IgD-negative memory B cell (primary cell): ENCODE measurements around the gene FAM174A. TPM values are rescaled to one million over a fixed set of nuclear protein-coding genes. Genes with fewer than 3 reads are reported as not detected.
"Not testable (repeated sequence)": the region's sequence is repeated elsewhere in the genome, so short reads cannot be mapped to it uniquely, and the experiment has no call there.

Source experiments
- H3K27ac Mint-ChIP-seq, 3 donors: one replicate each; pipeline ENCODE4 v1.8.0; 2020 to 2022; ENCODE audit warnings: mild to moderate bottlenecking in 3 of 3, mixed read lengths in 3 of 3, moderate library complexity in 1 of 3
- H3K27me3 Mint-ChIP-seq: one replicate; pipeline ENCODE4 v1.8.0; 2021; ENCODE audit warnings: mixed read lengths
- H3K36me3 Mint-ChIP-seq: one replicate; pipeline ENCODE4 v1.8.0; 2020; ENCODE audit warnings: mild to moderate bottlenecking, mixed read lengths
- H3K4me1 Mint-ChIP-seq, 3 donors: one replicate each; pipeline ENCODE4 v1.8.0; 2020 to 2022; ENCODE audit warnings: mixed read lengths in 3 of 3, mild to moderate bottlenecking in 1 of 3
- H3K4me3 Mint-ChIP-seq, 4 donors: one replicate each; pipeline ENCODE4 v1.8.0; 2020 to 2022; ENCODE audit warnings: mild to moderate bottlenecking in 4 of 4, mixed read lengths in 4 of 4, moderate library complexity in 3 of 4
- H3K9me3 Mint-ChIP-seq, 3 donors: one replicate each; pipeline ENCODE4 v1.8.0; 2020 to 2021; ENCODE audit warnings: mixed read lengths in 3 of 3, mild to moderate bottlenecking in 1 of 3
- polyA plus RNA-seq: library from polyadenylated mRNA; unstranded; fragments of 300-500 nt; fragmentation: Illumina TruSeq; gene quantifications from one replicate; pipeline ENCODE4 v1.2.3, GENCODE V29; 2021

FAM174A gene
- polyA plus RNA-seq, 1 donor from 2014 or later: 5.9 TPM

- Mint-ChIP-seq H3K4me1 (no peaks in the 10 kb centered on the region), H3K27ac (no peak overlapping the region), H3K4me3 (no peak overlapping the region), H3K9me3 (no peaks in the 10 kb centered on the region), H3K36me3 (no peaks in the 10 kb centered on the region), H3K27me3 (peaks cover 2% of the 10 kb centered on the region)
Observed at GRCh38 chr5:100598446-100598845, 63.3 kb downstream of the FAM174A start.

- Mint-ChIP-seq H3K36me3 (no peaks in the 10 kb centered on the region), H3K4me1 (no peaks in the 10 kb centered on the region), H3K27me3 (peaks cover 4% of the 10 kb centered on the region), H3K4me3 (no peak overlapping the region), H3K27ac (no peak overlapping the region), H3K9me3 (no peaks in the 10 kb centered on the region)
Observed at GRCh38 chr5:100600298-100600994, 65.3 kb downstream of the FAM174A start.

- Mint-ChIP-seq H3K4me1 (no peaks in the 10 kb centered on the region), H3K36me3 (no peaks in the 10 kb centered on the region)
Observed at GRCh38 chr5:100603141-100603540, 68.0 kb downstream of the FAM174A start.

GRCh38 chr5:100604021-100604420 lies 68.8 kb downstream of the FAM174A start:
- not testable (repeated sequence) for H3K4me3 Mint-ChIP-seq, H3K27me3 Mint-ChIP-seq, H3K4me1 Mint-ChIP-seq, H3K36me3 Mint-ChIP-seq, H3K9me3 Mint-ChIP-seq, H3K27ac Mint-ChIP-seq

More at GRCh38 chr5:100603141-100603540, 68.0 kb downstream of the FAM174A start:
- Mint-ChIP-seq H3K9me3 (no peaks in the 10 kb centered on the region), H3K4me3 (no peak overlapping the region), H3K27ac (no peak overlapping the region), H3K27me3 (peaks cover 2% of the 10 kb centered on the region)

- no peak overlapping the region for H3K4me3 Mint-ChIP-seq
- H3K9me3 Mint-ChIP-seq: no peaks in the 10 kb centered on the region
- no peaks in the 10 kb centered on the region for H3K36me3 Mint-ChIP-seq
- H3K27me3 Mint-ChIP-seq: peaks cover 2% of the 10 kb centered on the region
- H3K4me1 Mint-ChIP-seq: no peaks in the 10 kb centered on the region
- no peak overlapping the region for H3K27ac Mint-ChIP-seq
Observed at GRCh38 chr5:100609594-100609993, 74.4 kb downstream of the FAM174A start.

- Mint-ChIP-seq H3K4me1 (no peaks in the 10 kb centered on the region), H3K9me3 (no peaks in the 10 kb centered on the region), H3K27ac (no peak overlapping the region), H3K27me3 (peaks cover 5% of the 10 kb centered on the region), H3K4me3 (no peak overlapping the region), H3K36me3 (no peaks in the 10 kb centered on the region)
Observed at GRCh38 chr5:100614308-100614707, 79.1 kb downstream of the FAM174A start.

- Mint-ChIP-seq H3K4me1 (no peaks in the 10 kb centered on the region), H3K9me3 (no peaks in the 10 kb centered on the region), H3K27me3 (peaks cover 5% of the 10 kb centered on the region), H3K36me3 (no peaks in the 10 kb centered on the region), H3K27ac (no peak overlapping the region), H3K4me3 (no peak overlapping the region)
Observed at GRCh38 chr5:100615362-100615761, 80.2 kb downstream of the FAM174A start.

- H3K9me3 Mint-ChIP-seq: no peaks in the 10 kb centered on the region
Observed at GRCh38 chr5:100616291-100616690, 81.1 kb downstream of the FAM174A start.

GRCh38 chr5:100616981-100617380 lies 81.8 kb downstream of the FAM174A start:
- no peaks in the 10 kb centered on the region for H3K4me1 Mint-ChIP-seq
- no peak overlapping the region for H3K27ac Mint-ChIP-seq
- H3K27me3 Mint-ChIP-seq: peaks cover 5% of the 10 kb centered on the region
- no peaks in the 10 kb centered on the region for H3K36me3 Mint-ChIP-seq
- no peaks in the 10 kb centered on the region for H3K9me3 Mint-ChIP-seq
- H3K4me3 Mint-ChIP-seq: no peak overlapping the region

More at GRCh38 chr5:100616291-100616690, 81.1 kb downstream of the FAM174A start:
- no peaks in the 10 kb centered on the region for H3K36me3 Mint-ChIP-seq
- H3K27me3 Mint-ChIP-seq: peaks cover 5% of the 10 kb centered on the region
- no peak overlapping the region for H3K27ac Mint-ChIP-seq
- H3K4me1 Mint-ChIP-seq: no peaks in the 10 kb centered on the region
- H3K4me3 Mint-ChIP-seq: no peak overlapping the region

- Mint-ChIP-seq H3K9me3 (no peaks in the 10 kb centered on the region), H3K27ac (no peak overlapping the region), H3K4me1 (no peaks in the 10 kb centered on the region), H3K4me3 (no peak overlapping the region), H3K36me3 (no peaks in the 10 kb centered on the region), H3K27me3 (peaks cover 6% of the 10 kb centered on the region)
Observed at GRCh38 chr5:100623719-100624118, 88.5 kb downstream of the FAM174A start.

GRCh38 chr5:100634937-100635534 lies 99.9 kb downstream of the FAM174A start:
- no peaks in the 10 kb centered on the region for H3K4me1 Mint-ChIP-seq
- H3K36me3 Mint-ChIP-seq: peaks cover 1% of the 10 kb centered on the region
- H3K9me3 Mint-ChIP-seq: no peaks in the 10 kb centered on the region
- H3K27me3 Mint-ChIP-seq: peaks cover 4% of the 10 kb centered on the region
- H3K27ac Mint-ChIP-seq: no peak overlapping the region
- no peak overlapping the region for H3K4me3 Mint-ChIP-seq
